Spinal cord (tissue), 10 donors: Measurements from ENCODE around the gene CD37. TPM values are rescaled to one million over a fixed set of nuclear protein-coding genes. Genes with fewer than 3 reads are reported as not detected.
A peak's percentile ranks its signal among the peaks of the same experiment; 100 is the strongest.

Experiments
- DNase-seq, 6 donors: peaks; one replicate each; pipeline versions ENCODE4 v3.0.0 to v3.0.0-alpha.2; 2013 to 2015; ENCODE audit warnings: low spot score in 6 of 6, low read depth in 4 of 6
- H3K27ac ChIP-seq: one replicate; pipeline ENCODE4 v1.5.1; 2013; ENCODE audit warnings: low read depth, low read length, control low read depth
- H3K27me3 ChIP-seq: one replicate; pipeline ENCODE4 v1.6.1; 2013; ENCODE audit warnings: low read length; ENCODE audit not compliant: control insufficient read depth, insufficient read depth
- H3K36me3 ChIP-seq: one replicate; pipeline ENCODE4 v1.6.1; 2013; ENCODE audit warnings: low read length; ENCODE audit not compliant: control insufficient read depth, insufficient read depth
- H3K4me1 ChIP-seq: one replicate; pipeline ENCODE4 v1.6.1; 2013; ENCODE audit warnings: low read length; ENCODE audit not compliant: control insufficient read depth, insufficient read depth
- H3K4me3 ChIP-seq: one replicate; pipeline ENCODE4 v1.5.1; 2013; ENCODE audit warnings: low read depth, low read length, control low read depth
- H3K9me3 ChIP-seq: one replicate; pipeline ENCODE4 v1.6.1; 2013; ENCODE audit warnings: low read length; ENCODE audit not compliant: control insufficient read depth, insufficient read depth
- WGBS: methylation state at CpG from one replicate; pipeline ENCODE4 v1.1.5; 2013; ENCODE audit warnings: missing lambda C conversion rate; ENCODE audit not compliant: insufficient coverage; 5-methylcytosine and 5-hydroxymethylcytosine counted together
- polyA plus RNA-seq, 2 donors: library from polyadenylated mRNA; unstranded; fragments of 120-200 nt; gene quantifications; one replicate each; pipeline ENCODE4 v1.2.1, GENCODE V29; 2013; ENCODE audit not compliant: insufficient read length in 2 of 2
- total RNA-seq, 2 donors: library from RNA; depleted of rRNA in 1 of 2; stranded (reverse); fragments of 120-200 nt in 1 of 2; fragments of >200 nt in 1 of 2; gene quantifications; one replicate each; pipeline versions ENCODE4 v1.2.3 to v1.2.4, GENCODE V29; 2013 to 2014
- donor health status: healthy.

CD37 gene
- total and polyA plus RNA-seq, 4 donors, result 2.9 to 18.0 (median 13.5) TPM

- 90% methylated on average over 8 of the region's 10 CpGs for WGBS
- H3K9me3 ChIP-seq, result no peaks in the 10 kb centered on the region
- DNase-seq, result no peak
- no peak overlapping the region for H3K4me3 ChIP-seq
- no peak overlapping the region for H3K27ac ChIP-seq
- H3K36me3 ChIP-seq, result peaks cover 14% of the 10 kb centered on the region
- H3K27me3 ChIP-seq, result peaks cover 4% of the 10 kb centered on the region
- H3K4me1 ChIP-seq, result peaks cover 33% of the 10 kb centered on the region
Measured at GRCh38 chr19:49336482-49337266, 1.5 kb downstream of the CD37 start.

- Histone ChIP-seq H3K36me3 (peaks cover 17% of the 10 kb centered on the region), H3K4me3 (no peak overlapping the region), H3K4me1 (peaks cover 33% of the 10 kb centered on the region), H3K27me3 (peaks cover 4% of the 10 kb centered on the region), H3K27ac (no peak overlapping the region), H3K9me3 (no peaks in the 10 kb centered on the region)
- WGBS, result 45% methylated on average over 14 of the region's 19 CpGs
- DNase-seq, result no peak
Measured at GRCh38 chr19:49337267-49338022, 2.2 kb downstream of the CD37 start.

- H3K9me3 ChIP-seq, result no peaks in the 10 kb centered on the region
- H3K36me3 ChIP-seq, result peaks cover 23% of the 10 kb centered on the region
- no peak overlapping the region for H3K27ac ChIP-seq
- WGBS, result 8% methylated on average over 34 of the region's 34 CpGs
- DNase-seq, result no peak
- H3K27me3 ChIP-seq, result peaks cover 4% of the 10 kb centered on the region
- H3K4me3 ChIP-seq, result no peak overlapping the region
- H3K4me1 ChIP-seq, result peaks cover 33% of the 10 kb centered on the region
Measured at GRCh38 chr19:49338023-49338677, 2.9 kb downstream of the CD37 start.

GRCh38 chr19:49338691-49339300 is 3.6 kb downstream of the CD37 start:
- Histone ChIP-seq H3K27me3 (peaks cover 4% of the 10 kb centered on the region), H3K4me1 (peaks cover 33% of the 10 kb centered on the region), H3K27ac (peak overlapping the region; percentile 11), H3K4me3 (peak overlapping the region; percentile 31), H3K9me3 (no peaks in the 10 kb centered on the region), H3K36me3 (peaks cover 30% of the 10 kb centered on the region)
- peak in 3 of 6 donors; percentile 48 to 91 (median 61) for DNase-seq
- WGBS, result 3% methylated on average over 28 of the region's 30 CpGs

GRCh38 chr19:49339301-49340068 is 4.3 kb downstream of the CD37 start:
- Histone ChIP-seq H3K4me3 (peak overlapping the region; percentile 31), H3K27me3 (peaks cover 4% of the 10 kb centered on the region), H3K4me1 (peaks cover 33% of the 10 kb centered on the region), H3K36me3 (peaks cover 33% of the 10 kb centered on the region), H3K27ac (peak overlapping the region; percentile 69), H3K9me3 (no peaks in the 10 kb centered on the region)
- WGBS, result 3% methylated on average over 45 of the region's 47 CpGs
- peak; percentile 76 to 99 (median 87) for DNase-seq

GRCh38 chr19:49340069-49340864 is 5.1 kb downstream of the CD37 start:
- Histone ChIP-seq H3K4me3 (peak overlapping the region; percentile 28), H3K9me3 (no peaks in the 10 kb centered on the region), H3K27me3 (peaks cover 4% of the 10 kb centered on the region), H3K36me3 (peaks cover 34% of the 10 kb centered on the region), H3K27ac (peak overlapping the region; percentile 69), H3K4me1 (peaks cover 37% of the 10 kb centered on the region)
- 9% methylated on average over 32 of the region's 36 CpGs for WGBS
- DNase-seq, result peak in 2 of 6 donors; percentile 41 to 79

- Histone ChIP-seq H3K27me3 (peaks cover 4% of the 10 kb centered on the region), H3K27ac (no peak overlapping the region), H3K4me1 (peaks cover 37% of the 10 kb centered on the region), H3K36me3 (peaks cover 33% of the 10 kb centered on the region), H3K4me3 (no peak overlapping the region), H3K9me3 (no peaks in the 10 kb centered on the region)
- no peak for DNase-seq
- WGBS, result 93% methylated on average over 8 of the region's 11 CpGs
Measured at GRCh38 chr19:49340865-49341718, 5.9 kb downstream of the CD37 start.

- Histone ChIP-seq H3K9me3 (no peaks in the 10 kb centered on the region), H3K36me3 (peaks cover 35% of the 10 kb centered on the region), H3K4me3 (no peak overlapping the region), H3K27me3 (peaks cover 4% of the 10 kb centered on the region), H3K27ac (no peak overlapping the region), H3K4me1 (peaks cover 37% of the 10 kb centered on the region)
- WGBS, result 100% methylated on average over 8 of the region's 11 CpGs
- no peak for DNase-seq
Measured at GRCh38 chr19:49342291-49342721, 7.1 kb downstream of the CD37 start.
